GM18861 (cell line): ENCODE results near the gene CAPN2.
A peak's percentile ranks its signal among the peaks of the same experiment; 100 is the strongest.

Source experiments
- ATAC-seq: cut with Tn5 transposase; IDR thresholded peaks from one replicate; pipeline ENCODE4 v1.9.1; 2021; ENCODE audit not compliant: unreplicated experiment

Gene CAPN2

DNA sequence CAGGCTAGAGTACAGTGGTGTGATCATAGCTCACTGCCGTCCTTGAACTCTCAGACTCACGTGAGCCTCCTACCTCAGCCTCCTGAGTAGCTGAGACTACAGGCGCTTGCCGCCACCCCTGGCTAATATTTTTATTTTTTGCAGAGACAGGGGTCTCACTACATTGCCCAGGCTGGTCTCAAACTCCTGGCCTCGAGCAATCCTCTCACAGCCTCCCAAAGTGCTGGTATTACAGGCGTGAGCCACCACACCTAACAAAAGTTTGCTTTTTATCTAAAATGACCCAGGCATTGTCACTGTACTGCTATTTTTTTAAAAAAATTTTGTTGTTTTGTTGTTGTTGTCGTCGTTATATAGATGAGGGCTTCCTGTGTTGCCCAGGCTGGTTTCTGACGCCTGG, 46.4 kb downstream of the CAPN2 start:
- ATAC-seq, result no peak

DNA sequence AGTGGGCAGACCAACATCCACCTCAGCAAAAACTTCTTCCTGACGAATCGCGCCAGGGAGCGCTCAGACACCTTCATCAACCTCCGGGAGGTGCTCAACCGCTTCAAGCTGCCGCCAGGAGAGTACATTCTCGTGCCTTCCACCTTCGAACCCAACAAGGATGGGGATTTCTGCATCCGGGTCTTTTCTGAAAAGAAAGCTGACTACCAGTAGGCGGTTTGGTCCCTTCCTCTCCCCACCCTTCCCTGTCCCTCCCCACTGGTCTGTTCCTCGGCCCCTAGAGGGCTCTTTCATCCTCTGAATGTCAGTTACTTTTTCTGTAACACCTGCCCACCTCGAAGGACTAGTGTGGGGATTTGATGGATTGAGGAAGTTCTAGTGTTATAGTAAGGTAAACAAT, 46.9 kb downstream of the CAPN2 start:
- no peak for ATAC-seq

DNA sequence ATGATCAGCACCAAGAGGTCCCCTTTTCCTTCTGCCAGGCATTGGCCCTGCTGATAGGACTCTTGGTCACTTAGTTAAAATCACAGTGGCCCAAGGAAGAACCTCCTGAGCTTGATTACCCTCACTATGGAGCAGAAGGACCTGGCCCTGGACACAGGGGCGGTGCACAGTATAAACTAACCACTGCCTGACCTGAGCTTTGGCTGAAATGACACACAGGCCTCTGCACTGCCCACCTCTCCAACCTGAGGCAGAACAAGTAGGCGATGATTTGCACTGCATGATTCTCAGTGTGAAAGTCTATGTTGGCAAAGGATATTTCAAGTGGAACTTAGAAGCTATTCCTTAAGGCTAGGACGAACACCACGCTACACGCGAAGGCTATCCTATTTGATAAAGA, 48.5 kb downstream of the CAPN2 start:
- no peak for ATAC-seq

DNA sequence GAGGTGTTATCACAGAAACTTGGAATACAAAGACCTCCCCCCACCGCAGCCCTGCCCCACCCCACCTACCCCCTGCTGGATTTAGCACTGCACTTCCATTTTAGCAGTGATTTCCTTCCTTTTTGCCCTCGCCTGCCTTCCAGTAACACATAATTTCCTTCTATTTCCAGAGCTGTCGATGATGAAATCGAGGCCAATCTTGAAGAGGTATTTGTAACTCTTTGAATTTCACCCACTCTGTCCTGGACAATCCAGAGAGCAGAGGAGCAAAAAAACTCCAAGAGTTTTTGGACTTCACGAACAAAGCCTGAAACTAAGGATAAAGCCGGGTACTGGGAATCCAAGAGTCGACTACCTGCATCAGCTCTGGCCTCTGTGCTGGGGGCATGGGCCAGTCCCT, 49.1 kb downstream of the CAPN2 start:
- no peak for ATAC-seq

GRCh38 chr1:223763251-223763650, 50.9 kb downstream of the CAPN2 start:
- no peak for ATAC-seq

DNA sequence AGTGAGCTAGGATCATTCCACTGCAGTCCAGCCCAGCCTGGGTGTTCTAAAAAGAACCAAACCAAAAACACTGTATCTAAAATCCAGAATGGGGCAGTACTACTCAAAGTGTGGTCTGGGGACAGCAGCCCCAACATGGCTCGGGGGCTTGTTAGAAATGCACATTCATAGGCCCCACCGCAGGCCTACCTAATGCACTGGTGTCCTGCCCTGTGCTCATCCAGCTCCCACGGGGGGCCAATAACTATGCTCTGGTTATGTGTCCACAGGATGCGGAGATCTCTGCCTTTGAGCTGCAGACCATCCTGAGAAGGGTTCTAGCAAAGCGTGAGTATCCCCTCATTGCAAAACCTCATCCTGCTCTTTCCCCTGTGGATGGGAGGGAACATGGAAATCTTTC, 51.5 kb downstream of the CAPN2 start:
- ATAC-seq, result no peak

- no peak for ATAC-seq
Measured at GRCh38 chr1:223765036-223765718, 52.8 kb downstream of the CAPN2 start.

DNA sequence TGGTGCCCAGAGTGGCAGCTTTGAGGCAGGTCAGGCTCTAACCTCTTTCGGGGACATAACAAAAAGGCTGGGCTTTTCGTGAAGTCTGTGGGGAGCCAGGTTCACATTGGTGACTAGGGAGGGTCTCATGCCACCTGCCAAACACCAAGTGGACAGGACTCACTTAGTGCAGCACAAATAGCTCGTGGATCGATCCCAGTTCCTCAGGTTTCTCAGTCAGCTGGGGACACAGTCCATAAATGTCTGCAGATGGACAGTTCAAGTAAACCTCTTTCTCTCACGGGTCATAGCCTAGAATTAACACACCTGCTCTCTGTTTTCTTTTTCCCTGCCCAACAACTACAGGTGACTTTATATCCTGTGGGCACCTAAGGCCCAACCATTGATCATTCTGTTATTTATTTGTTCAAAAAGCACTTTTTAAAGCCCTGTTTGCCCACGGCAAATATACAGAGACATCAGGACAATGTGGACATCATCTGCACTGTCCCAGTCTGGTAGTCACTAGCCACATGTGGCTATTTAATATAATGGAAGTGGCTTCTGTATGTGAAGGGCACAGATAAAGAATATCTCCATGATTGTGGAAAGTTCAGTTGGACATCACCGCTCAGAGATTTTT, 53.5 kb downstream of the CAPN2 start:
- ATAC-seq, result no peak

- ATAC-seq, result no peak
Measured at GRCh38 chr1:223770621-223771315, 58.4 kb downstream of the CAPN2 start.

DNA sequence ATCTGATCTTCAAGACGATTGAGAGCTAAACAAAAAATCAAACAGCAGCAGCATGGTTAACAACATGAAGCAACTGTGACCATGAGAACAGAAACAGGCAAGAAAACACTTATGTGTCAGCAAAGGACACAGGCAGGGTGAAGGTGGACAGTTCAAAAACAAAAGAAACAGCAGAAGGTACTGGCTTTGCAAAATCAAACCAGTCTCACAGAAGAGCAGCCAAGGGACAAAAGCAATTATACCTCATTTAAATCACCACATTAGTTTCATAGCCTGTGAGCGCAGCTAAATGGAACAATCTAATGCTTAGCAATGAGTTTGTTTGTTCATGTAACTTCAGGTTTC, 59.1 kb downstream of the CAPN2 start:
- ATAC-seq, result no peak

DNA sequence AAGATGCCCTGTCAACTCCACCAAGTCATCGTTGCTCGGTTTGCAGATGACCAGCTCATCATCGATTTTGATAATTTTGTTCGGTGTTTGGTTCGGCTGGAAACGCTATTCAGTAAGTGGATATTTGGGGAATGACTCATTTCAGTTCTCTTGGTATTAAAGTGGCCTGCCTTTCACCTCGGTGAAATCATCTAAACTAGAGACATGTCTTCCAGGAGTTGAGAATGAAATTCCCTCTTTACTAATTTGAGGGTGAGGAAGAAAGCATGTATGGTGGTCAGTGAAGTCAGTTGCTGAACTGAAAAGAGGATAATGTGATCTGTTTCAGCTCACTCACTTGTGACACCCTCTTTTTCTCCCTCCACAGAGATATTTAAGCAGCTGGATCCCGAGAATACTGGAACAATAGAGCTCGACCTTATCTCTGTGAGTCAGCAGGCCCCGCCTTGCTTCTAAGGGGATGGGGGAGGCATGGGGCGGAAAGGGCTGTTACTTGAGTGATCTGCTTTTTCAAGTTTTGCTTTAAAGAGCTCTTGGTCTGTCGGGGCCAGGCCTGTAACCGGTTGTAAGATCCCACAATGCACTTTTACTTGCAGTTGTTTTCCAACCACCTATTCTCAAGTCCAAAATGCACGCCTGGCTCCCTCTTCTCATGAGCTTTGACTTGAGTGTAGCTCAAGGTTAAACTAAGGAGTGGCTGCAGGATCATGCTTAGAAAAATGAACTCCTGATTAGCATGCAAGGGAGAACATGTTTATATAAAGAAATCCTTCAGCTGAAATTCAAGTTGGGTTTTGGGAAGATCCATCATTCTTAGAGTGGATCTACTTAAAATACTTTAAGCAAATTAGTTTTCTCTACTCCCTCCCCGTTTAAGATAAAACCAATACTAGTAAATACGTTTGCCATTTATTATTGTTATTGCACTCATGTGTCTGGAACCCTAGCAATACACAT, 59.8 kb downstream of the CAPN2 start:
- no peak for ATAC-seq

- ATAC-seq, result no peak
Measured at GRCh38 chr1:223772771-223773160, 60.4 kb downstream of the CAPN2 start.

DNA sequence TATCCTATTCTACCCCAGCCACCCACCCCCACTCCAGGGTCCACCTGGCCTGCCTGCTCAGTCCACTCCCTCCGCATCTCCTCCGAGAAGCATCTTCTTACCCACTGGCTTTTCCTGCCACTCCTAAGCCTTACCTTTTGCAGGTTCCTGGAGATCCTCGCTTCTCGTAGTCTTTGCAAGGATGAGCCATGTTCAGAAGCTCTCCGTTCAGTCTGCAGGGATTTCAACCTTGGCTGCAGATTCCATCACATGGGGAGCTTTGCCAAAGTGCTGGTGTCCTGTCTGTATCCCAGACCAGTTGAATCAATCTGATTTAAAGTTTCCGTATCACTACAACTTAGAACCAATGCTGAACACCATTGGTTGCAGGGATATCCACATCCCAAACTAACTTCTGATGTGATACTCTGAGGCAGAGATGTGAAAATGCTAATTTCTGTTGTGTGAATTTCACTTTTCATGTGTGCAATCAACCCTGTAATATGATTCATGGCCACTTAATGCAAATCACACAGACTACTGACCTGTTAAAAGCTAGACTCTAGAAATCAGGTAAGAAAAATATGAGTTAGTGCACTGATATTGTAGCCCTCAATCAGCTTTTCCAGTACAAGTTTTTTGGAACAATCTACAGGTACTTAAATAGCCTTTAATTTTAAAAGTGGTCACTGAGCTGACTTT, 61.9 kb downstream of the CAPN2 start:
- no peak for ATAC-seq

GRCh38 chr1:223775054-223775453, 62.7 kb downstream of the CAPN2 start:
- no peak for ATAC-seq

DNA sequence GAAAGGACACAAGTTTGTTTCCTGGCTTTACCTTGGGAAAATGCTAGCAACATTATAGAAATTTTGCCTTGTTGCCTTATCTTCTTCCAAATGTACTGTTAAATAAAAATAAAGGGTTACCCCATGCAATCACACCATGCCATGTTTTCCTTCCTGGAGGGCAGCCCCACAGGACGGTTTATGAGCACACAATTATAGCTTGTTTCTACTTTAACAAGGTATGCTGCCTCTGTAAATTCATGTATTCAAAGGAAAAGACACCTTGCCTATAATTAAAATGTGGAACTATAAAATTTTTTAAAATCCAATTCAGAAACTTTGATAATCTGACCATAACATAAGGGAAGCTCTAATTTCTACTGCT, 63.4 kb downstream of the CAPN2 start:
- ATAC-seq, result no peak

DNA sequence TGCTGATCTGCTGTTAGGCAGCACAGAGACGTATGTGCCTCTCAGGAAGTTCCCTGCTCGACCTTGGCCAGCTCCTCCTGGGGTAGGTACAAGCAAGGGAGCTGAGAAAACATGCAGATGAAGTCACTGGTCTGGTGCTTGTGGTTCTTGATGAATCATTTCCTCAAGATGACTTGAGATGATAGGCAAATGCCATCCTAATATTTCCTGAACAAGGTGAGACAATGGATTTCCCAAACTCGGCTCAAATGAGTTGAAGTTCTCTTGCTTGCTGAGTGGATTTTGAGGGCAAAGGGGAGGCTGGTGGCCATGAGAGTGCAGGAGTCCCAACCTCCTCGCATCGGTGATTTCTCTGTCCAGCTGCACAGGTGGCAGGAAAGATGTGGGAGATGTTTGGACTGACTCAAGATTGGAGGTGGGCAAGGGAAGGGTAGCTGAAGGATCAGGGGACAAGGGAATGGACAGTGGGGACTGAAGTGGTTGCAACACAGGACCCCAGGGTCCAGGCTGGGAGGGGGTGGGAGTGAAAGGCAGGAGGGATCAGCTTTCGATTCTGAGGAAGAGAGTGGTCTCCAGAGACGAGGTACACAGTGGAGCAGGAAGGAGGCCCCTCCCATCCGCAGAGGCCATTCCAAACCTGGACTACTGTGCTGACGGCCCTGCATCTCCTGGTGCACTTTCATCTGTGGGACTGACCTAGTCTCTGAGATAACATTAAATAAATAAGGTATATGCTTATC, 63.9 kb downstream of the CAPN2 start:
- ATAC-seq, result peak; percentile 52

- no peak for ATAC-seq
Measured at GRCh38 chr1:223776826-223777454, 64.6 kb downstream of the CAPN2 start.

GRCh38 chr1:223780318-223780717, 68.0 kb downstream of the CAPN2 start:
- no peak for ATAC-seq

GRCh38 chr1:223780949-223781348, 68.6 kb downstream of the CAPN2 start:
- ATAC-seq, result no peak

DNA sequence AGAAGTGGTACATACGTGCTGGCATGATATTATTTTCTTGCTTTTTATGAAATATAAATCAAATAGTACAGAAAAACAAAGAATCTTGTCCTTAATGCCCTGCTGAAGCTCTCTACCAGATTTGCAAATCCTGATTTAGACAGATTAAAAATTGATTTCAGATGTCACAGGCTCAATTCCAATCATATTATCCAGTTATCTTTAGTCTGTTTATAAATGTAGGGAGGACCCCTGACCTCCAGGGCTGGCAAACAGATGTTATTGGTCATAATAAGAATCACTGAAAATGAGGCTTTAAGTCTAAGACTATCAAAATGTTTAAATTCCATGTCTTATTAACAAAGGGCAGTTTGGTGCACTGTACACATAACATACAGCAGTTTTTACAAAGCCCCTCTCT, 71.3 kb downstream of the CAPN2 start:
- no peak for ATAC-seq
